ENCODE results near the gene GHR.
"Not testable (repeated sequence)": the region's sequence is repeated elsewhere in the genome, so short reads cannot be mapped to it uniquely, and the experiment has no call there.

GHR gene

DNA sequence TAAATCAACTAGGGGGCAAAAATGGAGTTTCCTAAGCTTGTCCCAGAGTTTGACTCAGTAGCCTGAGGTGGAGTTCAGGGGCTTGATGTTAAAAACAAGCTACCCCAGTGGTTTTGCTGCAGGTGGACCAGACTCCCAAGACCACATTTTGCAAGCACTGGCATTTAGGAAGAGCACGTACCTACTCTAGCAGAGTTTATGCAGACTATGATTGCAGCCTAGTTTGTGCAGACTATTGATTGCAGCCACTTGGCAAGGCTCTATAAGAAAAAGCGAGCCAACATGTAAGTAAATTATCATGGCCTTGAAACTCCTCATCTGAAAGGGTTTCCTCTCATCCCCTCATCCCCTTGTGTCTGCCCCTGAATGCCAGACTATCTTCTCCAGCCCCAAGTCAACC, 231.4 kb downstream of the GHR start:
- DNase-seq, result no peak

DNA sequence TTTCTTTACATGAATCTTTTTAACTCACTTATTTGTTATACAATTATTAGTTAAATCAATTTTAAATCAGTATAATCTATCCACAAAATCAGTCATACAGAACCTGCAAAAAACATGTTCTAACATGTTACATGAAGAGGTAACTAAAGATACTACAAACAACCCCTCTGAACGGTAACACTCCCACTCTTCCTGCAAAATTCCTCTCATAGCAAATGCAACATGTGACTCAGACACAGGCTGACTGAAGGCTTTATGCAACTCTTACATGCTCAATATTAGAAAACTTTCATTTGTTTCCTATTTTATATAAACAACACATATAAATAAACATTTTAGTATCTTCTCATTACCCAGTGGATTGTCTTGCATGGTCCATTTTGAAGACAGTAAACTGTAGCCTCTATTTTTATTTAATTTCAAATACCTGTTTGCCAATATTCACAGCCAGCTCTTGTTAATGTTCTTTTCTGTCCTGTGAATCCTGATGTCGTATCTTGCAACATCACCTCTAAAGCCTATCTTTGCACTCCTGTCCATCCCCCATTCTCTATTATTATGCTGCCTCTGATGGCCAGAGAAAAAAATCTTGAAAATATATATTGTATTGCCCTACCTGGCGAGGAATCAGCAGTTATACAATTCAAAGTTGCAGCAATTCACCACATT, 232.9 kb downstream of the GHR start:
- no peak for DNase-seq

DNA sequence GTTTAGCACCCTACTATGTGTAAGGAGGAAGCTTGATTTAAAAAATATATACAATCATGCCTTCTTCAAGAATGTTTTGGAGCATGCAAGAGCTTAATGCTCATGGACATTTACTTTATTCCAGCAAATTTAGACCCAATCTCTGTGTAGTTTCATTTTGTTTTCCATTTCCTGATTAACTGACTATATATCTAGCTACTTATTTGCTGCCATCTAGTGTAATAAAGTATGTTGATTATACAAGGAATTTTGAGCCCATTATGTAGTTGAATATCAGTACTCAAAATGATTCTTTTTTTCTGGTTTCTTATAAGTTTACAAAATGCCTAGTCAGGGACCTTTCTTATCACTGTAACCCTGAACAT, 233.4 kb downstream of the GHR start:
- no peak for DNase-seq

DNA sequence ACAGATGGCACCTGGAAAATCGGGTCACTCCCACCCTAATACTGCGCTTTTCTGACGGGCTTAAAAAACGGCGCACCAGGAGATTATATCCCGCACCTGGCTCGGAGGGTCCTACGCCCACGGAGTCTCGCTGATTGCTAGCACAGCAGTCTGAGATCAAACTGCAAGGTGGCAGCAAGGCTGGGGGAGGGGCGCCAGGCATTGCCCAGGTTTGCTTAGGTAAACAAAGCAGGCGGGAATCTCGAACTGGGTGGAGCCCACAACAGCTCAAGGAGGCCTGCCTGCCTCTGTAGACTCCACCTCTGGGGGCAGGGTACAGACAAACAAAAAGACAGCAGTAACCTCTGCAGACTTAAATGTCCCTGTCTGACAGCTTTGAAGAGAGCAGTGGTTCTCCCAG, 236.6 kb downstream of the GHR start:
- not testable (repeated sequence) for DNase-seq

DNA sequence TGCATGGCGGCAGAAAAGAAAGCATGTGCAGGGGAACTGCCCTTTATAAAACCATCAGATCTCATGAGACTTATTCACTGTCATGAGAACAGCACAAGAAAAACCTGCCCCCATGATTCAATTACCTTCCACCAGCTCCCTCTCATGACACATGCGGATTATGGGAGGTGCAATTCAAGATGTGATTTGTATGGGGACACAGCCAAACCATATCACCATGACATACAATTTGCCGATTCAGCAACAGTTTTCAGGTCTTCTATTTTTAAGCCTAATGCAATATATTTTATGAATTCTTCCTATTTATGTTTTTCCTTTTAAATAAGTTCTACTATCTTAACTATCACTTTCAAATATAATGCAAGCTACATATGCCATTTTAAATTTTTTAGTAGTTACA, 242.6 kb downstream of the GHR start:
- no peak for DNase-seq

DNA sequence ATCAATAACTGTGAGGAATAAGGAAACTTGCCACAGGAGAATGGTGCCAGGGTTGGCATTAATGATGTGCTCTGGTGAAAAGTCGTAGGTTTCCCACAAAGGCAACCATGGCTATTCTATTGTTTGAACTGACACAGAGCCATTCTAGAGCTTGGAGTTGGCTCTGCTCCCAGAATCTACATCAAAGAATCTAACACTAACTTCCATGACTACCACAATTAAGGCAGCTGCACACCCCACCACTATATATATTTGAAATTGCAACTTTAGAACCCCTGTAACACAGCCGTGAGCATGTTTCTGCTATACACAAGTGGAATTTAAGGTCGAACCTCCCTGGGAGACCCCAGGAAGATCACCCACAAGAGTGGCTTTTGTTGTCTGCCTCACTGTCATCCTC, 243.6 kb downstream of the GHR start:
- DNase-seq, result no peak

DNA sequence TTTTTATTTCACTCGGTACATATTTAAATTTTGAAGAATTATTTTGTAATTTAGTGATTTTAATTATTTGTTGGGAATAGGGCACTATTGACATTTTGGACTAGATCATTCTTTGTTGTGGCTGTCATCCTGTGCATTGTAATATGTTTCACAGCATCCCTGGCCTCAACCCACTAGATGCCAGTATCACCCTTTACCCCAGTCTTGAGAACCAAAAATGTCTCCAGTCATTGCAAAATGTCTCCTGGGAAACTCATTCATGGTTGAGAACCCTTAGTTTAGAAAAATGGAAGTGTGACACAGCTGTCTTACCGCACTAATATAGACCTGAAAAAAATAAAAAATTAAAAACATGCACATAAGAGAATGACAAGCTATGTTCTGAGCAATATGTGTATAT, 245.0 kb downstream of the GHR start:
- DNase-seq, result no peak

DNA sequence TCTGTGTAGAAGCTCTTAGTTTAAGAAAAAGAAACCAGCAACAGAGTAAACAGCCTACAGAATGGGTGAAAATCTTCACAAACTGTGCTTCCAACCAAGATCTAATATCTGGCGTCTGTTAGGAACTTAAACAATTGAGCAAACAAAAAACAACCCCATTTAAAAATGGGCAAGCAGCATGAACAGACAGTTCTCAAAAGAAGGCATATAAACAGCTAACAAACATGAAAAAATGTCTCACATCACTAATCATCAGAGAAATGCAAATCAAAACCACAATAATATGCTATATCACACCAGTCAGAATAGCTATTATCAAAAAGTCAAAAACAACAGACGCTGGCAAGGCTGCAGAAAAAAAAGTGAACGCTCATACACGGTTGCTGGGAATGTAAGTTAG, 249.7 kb downstream of the GHR start:
- DNase-seq, result no peak

DNA sequence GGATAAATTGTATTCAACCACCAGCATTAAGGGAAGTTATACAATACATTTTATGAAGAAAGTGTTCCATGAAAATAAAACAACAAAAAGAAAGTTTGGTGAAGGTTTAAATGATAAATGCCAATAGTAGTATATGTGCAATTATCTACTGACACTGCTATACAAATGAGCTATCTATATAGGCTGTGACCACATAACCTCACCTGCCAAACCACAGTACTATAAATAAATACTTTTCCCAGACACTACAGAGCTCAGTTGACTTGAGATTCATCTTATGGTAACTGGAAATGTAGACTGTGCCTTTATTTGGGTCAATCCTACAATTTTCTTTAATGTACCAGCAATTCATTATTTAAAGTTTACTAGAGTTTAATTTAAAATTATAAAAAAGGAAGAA, 252.4 kb downstream of the GHR start:
- DNase-seq, result no peak

DNA sequence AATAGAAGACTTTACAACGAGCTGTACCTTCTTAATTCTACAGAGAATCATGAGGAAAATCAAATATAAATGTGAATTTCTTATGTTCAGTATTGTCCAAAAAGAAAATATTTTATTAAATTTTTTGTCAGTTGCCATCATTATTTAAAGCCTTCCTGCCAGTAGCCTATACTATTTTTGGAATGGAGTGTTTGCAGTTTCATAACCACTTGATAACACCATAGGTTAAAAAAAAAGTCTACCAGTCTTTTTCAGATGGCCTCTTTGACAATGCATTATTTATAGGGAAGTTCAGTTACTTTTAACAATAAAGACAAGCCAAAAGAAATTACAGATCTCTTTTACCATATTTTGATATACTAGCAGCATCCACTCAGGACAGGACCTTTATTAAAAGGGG, 253.1 kb downstream of the GHR start:
- DNase-seq, result no peak

DNA sequence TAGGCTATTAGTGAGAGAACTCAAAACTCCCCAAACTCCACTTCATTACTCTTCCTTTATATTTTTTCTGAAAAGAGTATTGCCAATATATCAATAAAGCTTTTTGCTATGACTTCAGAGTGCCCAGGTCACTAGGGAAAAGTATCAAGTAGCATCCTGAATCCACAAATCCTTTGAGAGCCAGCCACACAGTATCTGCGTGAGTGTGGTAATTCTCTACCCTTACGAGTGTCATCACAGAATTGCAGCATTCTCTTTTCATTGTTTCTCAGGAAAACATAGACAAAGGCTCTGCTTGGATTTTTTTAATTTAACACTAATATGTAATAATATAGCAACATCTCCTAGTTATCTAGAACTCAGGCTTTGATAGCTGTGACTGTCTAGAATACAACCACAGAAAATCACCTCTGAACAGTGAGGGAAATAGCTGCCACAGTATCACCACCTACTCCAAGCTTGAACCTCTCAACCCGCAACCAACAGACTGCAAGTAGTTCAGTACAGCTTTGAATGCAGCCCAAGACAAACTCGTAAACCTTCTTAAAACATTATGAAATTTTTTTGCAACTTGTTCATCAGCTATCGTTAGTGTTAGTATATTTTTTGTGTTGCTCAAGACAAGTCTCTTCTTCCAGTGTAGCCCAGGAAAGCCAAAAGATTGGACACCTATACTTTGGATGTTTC, 254.1 kb downstream of the GHR start:
- no peak for DNase-seq

DNA sequence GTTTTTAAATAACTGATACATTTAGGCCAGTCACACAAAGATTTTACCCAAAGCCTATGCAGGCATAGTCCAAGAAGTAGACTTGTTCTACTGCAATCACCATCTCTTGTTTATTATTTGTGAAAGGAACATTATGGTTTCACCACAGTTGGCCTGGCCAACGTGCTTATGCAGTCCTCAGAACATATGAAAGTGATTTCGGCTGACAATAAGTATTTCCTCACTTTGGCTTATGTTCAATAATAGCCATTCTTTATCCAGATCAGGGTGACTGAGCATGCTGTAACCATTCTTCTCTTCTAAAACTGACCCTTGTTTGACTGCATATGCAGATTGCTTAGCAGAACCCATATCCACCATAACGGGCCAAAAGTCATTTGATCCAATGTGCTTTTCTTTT, 256.8 kb downstream of the GHR start:
- no peak for DNase-seq

DNA sequence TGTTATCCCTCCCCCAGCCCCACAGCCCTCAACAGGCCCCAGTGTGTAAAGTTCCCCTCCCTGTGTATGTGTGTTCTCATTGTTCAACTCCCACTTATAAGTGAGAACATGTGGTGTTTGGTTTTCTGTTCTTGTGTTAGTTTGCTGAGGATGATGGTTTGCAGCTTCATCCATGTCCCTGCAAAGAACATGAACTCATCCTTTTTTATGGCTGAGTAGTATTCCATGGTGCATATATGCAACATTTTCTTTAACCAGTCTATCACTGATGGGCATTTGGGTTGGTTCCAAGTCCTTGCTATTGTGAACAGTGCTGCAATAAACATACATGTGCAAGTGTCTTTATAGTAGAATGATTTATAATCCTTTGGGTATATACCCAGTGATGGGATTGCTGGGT, 261.8 kb downstream of the GHR start:
- not testable (repeated sequence) for DNase-seq

DNA sequence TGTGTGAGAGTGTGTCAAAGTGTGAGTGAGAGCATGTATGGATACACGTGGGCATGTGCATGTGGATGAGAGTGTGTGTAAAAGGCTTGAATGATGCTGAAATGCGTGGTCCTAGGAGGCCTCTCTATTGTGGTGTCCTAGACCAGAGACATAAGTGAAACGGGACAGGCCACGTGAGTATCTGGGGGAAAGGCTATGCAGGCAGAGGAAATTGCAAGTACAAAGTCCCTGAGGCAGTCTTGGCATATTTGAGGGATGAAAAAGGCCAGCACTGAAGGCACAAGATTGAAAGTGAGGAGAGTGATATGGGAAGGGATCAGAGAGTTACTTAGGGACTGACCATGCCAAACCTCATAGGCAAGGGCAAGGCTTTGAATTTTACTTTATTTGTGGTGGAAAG, 266.2 kb downstream of the GHR start:
- DNase-seq, result no peak

DNA sequence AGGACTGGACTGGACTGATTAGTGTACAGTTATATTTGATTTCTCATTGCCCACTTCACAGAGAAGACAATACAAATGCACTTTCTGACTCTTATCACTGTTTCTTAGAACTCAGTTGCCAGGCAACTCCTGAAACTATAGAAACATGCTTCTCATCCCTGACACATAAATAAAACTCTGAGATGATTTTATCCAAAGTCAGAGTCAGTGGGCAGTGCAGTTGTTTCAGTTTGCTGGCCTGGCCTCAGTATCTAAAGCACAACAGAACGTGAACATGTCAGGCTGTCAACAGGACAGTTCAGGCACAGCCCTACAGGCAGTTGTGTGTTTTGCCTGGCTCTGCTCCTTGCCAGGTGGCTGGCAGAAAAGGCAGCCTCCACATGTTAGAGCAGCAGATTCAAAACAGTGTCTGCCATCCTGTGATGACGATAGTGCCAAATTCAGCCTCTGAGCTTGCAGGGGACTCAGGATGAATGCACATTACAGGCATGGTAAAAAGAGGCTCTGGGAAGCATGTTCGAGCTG, 268.2 kb downstream of the GHR start:
- DNase-seq, result no peak

DNA sequence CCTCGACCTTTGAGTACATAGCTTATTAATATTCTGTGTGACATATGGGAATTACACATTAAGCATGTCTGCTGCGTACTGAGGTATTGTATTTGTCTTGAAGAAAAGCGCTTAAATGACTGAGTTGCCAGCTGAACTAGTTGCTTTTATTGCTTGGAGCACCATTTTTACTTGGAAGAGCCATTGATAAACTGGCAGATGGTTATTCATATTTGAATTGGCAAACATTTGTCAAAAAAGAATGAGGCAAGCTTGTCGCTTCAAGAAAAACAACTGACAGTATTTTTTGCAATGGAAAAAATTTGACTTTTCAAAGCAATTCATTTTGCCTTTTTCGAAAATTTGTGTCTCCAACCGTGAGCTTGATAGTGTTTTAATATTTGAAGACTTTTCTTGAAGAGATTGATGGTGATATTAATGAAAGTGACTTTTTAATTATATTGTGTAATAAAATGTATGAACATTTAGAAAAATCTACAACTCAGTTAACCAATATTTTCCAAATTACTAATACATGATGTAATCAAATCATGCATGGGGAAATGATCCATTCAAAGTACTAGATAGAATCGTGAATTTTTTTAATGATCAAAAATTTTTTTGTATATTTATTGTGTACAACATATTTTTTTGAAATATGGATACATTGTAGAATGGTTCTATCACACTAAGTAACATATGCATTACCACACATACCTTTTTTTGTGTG, 278.3 kb downstream of the GHR start:
- DNase-seq, result no peak

DNA sequence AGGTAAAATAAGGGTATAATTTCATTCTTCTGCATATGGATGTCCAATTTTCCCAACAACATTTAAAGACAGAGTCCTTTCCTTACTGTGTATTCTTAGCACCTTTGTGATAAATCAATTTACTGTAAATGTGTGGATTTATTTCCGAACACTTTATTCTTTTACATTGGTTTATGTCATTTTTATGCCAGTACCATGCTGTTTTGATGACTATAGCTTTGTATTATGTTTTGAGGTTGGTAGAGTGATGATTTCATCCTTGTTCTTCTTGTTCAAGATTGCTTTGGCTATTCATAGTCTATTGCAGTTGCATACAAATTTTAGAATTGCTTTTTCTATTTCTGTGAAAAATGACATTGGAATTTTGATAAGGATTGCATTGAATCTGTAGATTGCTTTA, 280.0 kb downstream of the GHR start:
- no peak for DNase-seq

DNA sequence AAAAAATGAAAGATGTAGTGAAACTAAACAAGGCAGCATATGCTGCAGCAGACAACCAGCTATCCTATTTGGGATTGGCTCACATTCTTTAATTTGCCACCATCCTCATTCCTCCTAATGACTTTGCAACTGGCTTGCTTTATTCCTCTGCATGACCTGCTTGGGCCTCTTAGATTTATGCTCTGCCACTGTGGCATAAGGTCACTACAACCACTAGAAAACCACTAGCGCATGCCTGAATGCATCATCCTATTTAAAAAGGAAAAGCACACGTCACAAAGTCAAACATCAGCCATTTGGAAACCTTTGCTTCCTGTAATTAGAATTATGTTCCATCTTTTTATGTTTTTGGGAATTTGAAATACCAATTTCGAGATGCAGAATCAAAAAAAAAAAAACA, 292.5 kb downstream of the GHR start:
- DNase-seq, result no peak

DNA sequence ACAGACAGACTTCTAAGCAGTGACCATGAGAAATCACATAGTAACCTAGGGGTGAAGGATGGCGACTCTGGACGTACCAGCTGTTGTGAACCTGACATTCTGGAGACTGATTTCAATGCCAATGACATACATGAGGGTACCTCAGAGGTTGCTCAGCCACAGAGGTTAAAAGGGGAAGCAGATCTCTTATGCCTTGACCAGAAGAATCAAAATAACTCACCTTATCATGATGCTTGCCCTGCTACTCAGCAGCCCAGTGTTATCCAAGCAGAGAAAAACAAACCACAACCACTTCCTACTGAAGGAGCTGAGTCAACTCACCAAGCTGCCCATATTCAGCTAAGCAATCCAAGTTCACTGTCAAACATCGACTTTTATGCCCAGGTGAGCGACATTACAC, 295.4 kb downstream of the GHR start:
- no peak for DNase-seq

DNA sequence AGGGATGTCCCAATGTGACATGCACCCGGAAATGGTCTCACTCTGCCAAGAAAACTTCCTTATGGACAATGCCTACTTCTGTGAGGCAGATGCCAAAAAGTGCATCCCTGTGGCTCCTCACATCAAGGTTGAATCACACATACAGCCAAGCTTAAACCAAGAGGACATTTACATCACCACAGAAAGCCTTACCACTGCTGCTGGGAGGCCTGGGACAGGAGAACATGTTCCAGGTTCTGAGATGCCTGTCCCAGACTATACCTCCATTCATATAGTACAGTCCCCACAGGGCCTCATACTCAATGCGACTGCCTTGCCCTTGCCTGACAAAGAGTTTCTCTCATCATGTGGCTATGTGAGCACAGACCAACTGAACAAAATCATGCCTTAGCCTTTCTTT, 295.8 kb downstream of the GHR start:
- no peak for DNase-seq

DNA sequence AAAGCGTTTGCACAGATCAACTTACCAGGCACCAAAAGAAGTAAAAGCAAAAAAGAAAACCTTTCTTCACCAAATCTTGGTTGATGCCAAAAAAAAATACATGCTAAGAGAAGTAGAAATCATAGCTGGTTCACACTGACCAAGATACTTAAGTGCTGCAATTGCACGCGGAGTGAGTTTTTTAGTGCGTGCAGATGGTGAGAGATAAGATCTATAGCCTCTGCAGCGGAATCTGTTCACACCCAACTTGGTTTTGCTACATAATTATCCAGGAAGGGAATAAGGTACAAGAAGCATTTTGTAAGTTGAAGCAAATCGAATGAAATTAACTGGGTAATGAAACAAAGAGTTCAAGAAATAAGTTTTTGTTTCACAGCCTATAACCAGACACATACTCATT, 297.0 kb downstream of the GHR start:
- no peak for DNase-seq

DNA sequence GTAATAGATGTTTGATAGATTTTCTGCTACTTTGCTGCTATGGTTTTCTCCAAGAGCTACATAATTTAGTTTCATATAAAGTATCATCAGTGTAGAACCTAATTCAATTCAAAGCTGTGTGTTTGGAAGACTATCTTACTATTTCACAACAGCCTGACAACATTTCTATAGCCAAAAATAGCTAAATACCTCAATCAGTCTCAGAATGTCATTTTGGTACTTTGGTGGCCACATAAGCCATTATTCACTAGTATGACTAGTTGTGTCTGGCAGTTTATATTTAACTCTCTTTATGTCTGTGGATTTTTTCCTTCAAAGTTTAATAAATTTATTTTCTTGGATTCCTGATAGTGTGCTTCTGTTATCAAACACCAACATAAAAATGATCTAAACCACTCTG, 298.2 kb downstream of the GHR start:
- DNase-seq, result no peak

DNA sequence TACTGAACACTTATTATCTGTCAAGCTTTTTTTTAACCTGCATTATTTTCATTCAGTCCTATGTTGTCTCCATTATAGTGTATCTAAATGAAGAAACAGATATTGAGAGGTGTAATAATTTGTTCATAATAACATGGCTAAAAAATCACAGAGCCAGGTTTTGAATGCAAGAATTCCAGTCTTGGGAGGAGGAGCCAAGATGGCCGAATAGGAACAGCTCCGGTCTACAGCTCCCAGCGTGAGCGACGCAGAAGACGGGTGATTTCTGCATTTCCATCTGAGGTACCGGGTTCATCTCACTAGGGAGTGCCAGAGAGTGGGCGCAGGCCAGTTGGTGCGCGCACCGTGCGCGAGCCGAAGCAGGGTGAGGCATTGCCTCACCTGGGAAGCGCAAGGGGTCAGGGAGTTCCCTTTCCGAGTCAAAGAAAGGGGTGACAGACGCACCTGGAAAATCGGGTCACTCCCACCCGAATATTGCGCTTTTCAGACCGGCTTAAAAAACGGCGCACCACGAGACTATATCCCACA, 311.4 kb downstream of the GHR start:
- DNase-seq, result not testable (repeated sequence)

DNA sequence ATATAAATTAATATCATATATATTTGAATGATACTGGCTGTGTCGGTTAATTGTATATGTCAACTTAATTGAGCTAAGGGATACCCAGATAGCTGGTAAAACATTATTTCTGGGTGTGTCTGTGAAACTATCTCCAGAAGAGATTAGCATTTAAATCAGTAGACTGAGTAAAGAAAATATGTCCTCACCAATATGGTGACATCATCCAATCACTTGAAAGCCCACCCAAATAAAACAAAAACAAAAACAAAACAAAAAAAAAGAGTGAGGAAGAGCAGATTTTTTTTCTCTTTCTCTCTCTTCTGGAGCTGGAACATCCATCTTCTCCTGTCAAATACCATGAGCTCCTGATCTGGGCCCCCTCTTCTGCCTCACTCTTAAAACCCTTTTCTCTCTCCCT, 317.7 kb downstream of the GHR start:
- DNase-seq, result no peak
